ENCODE results near the gene SYCP2.

The SYCP2 gene

DNA sequence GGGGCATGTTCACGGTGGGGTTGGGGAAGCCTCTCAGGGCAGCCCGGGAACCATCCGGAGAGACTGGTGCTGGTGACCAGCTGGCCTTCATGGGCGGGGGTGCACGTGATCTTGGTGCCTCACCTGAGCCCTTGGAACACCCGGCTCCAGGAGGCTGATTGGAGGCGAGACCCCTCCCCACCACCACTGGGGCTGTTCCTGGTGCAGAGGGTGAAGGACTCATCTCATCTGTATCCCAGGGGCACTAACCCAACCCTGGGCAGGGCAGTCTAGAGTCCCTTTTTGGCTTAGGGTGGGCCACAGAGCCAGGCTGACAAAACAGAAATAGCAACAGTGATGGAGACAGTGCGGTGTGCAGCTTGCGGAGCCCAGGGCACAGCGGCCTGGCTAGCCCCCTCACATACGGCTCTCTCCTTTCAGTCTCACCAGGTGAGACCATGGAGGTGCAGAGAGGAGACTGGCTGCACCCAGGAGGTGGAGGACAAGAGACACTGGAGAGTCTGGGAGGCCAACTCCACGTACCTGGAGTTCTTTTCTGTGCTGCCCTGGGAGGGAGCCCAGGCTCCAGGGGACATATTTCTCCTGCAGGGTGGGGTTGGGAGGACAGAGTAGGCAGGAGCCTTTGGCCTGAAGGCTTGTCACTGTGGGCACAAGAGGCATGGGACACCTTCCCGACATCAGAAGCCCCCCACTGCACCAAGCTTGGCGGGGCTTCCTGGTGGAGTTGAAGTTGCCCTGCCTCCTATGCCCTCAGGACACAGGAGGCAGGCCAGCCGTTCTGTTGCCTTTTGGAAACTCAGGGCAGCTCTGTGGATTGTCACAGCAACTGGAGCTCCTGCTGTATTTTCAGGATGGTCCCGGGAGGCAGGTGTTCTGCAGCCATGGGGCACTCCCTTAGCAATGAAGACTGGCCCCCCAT, 106.0 kb downstream of the SYCP2 start:
- Histone ChIP-seq H3K36me3 (replicated peaks; ENCODE audit: low read depth, low read length) (no peaks in the 10 kb centered on the region), H3K4me1 (ENCODE audit: low read length) (no peaks in the 10 kb centered on the region; the same call in 1 of the 2 replicates), H3K9me3 (ENCODE audit: insufficient read depth, low read length) (no peaks in the 10 kb centered on the region), H3K4me2 (ENCODE audit: low read length) (no peak overlapping the region), H3K27me3 (ENCODE audit: low read depth, low read length) (peaks cover 27% of the 10 kb centered on the region; the same call in 1 of the 2 replicates), H3K79me2 (ENCODE audit: low read length) (no peaks in the 10 kb centered on the region), H4K20me1 (ENCODE audit: insufficient read depth, low read length) (no peaks in the 10 kb centered on the region), H3K27ac (ENCODE audit: low read length) (no peak overlapping the region), H2AFZ (ENCODE audit: low read depth, low read length) (no peak overlapping the region), H3K4me3 (ENCODE audit: low read length) (no peak overlapping the region), H3K9ac (ENCODE audit: low read length) (no peak overlapping the region)
- TF ChIP-seq, protein P1, sequence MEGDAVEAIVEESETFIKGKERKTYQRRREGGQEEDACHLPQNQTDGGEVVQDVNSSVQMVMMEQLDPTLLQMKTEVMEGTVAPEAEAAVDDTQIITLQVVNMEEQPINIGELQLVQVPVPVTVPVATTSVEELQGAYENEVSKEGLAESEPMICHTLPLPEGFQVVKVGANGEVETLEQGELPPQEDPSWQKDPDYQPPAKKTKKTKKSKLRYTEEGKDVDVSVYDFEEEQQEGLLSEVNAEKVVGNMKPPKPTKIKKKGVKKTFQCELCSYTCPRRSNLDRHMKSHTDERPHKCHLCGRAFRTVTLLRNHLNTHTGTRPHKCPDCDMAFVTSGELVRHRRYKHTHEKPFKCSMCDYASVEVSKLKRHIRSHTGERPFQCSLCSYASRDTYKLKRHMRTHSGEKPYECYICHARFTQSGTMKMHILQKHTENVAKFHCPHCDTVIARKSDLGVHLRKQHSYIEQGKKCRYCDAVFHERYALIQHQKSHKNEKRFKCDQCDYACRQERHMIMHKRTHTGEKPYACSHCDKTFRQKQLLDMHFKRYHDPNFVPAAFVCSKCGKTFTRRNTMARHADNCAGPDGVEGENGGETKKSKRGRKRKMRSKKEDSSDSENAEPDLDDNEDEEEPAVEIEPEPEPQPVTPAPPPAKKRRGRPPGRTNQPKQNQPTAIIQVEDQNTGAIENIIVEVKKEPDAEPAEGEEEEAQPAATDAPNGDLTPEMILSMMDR (IDR thresholded peaks at IDR 0.05; ENCODE audit: low read depth, low read length): no peak
- no peak for TF ChIP-seq EZH2phosphoT487 (IDR thresholded peaks at IDR 0.05; ENCODE audit: low read depth)

DNA sequence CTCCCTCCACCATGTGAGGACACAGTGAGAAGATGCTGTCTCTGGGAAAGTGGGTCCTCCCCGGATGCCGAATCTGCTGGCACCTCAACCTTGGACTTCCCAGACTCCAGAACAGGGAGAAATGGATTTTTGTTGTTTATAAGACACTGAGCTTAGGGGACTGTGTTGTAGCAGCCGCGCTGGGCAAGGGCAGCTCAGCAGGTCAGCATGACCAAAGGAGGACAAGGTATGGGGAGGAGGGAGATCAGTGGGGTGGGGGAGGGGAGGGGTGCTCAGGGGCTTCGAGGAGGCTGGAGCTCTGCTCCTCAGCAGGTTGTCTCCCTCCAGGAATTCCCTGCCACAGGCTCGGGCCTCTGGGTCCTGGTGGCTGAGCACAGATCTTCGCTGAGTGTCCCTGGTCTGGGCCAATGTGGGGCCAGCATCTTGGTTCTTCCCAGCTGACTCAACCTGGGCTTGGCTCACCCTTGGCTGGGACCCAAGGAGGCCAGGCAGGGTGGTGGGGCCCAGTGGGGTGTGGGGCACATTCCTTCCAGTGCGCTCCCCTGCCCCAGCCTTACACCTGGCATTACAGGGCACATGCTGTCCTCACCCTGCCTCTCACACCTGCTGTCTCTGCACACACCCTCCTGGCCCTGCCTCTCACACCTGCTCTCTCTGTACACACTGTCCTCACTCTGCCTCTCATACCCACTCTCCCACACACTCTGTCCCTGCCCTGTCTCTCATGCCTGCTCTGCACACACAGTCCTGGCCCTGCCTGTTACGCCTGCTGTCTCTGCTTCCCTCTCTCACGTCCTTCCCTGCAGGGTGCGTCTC, 107.3 kb downstream of the SYCP2 start:
- no peaks in the 10 kb centered on the region for H3K36me3 ChIP-seq (replicated peaks; ENCODE audit: low read depth, low read length)
- no peak overlapping the region for H3K9ac ChIP-seq (ENCODE audit: low read length)
- H4K20me1 ChIP-seq (ENCODE audit: insufficient read depth, low read length): no peaks in the 10 kb centered on the region
- H3K4me2 ChIP-seq (ENCODE audit: low read length): no peak overlapping the region
- H3K9me3 ChIP-seq (ENCODE audit: insufficient read depth, low read length): no peaks in the 10 kb centered on the region
- no peak overlapping the region for H3K4me3 ChIP-seq (ENCODE audit: low read length)
- TF ChIP-seq, protein P1 (IDR thresholded peaks at IDR 0.05; ENCODE audit: low read depth, low read length): no peak
- no peak for TF ChIP-seq EZH2phosphoT487 (IDR thresholded peaks at IDR 0.05; ENCODE audit: low read depth)
- no peaks in the 10 kb centered on the region for H3K79me2 ChIP-seq (ENCODE audit: low read length)
- H3K27ac ChIP-seq (ENCODE audit: low read length): no peak overlapping the region
- H2AFZ ChIP-seq (ENCODE audit: low read depth, low read length): no peak overlapping the region
- peaks cover 27% of the 10 kb centered on the region; the same call in 1 of the 2 replicates for H3K27me3 ChIP-seq (ENCODE audit: low read depth, low read length)
- H3K4me1 ChIP-seq (ENCODE audit: low read length): no peaks in the 10 kb centered on the region; the same call in 1 of the 2 replicates

DNA sequence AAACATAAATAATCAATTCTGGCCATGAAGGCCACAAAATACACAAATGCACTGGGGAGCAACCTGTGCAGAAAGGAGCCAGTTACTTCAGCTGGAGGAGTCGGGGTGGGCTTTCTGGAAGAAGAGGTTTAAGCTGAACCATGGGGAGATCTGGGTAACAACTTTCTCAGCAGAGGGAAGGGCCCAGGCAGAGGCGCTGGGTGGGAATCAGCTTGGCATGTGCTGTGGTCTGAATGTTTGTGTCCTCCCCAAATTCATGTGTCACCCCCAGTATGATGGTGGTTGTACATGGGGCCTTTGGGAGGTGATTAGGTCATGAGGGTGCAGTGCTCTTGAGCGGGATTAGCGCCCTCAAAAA, 107.9 kb downstream of the SYCP2 start:
- H4K20me1 ChIP-seq (ENCODE audit: insufficient read depth, low read length): no peaks in the 10 kb centered on the region
- TF ChIP-seq, protein P1 (IDR thresholded peaks at IDR 0.05; ENCODE audit: low read depth, low read length): no peak
- TF ChIP-seq EZH2phosphoT487 (IDR thresholded peaks at IDR 0.05; ENCODE audit: low read depth): no peak
- H3K27ac ChIP-seq (ENCODE audit: low read length): no peak overlapping the region
- H3K4me1 ChIP-seq (ENCODE audit: low read length): no peaks in the 10 kb centered on the region; the same call in 1 of the 2 replicates
- H3K79me2 ChIP-seq (ENCODE audit: low read length): no peaks in the 10 kb centered on the region
- no peak overlapping the region for H3K4me3 ChIP-seq (ENCODE audit: low read length)
- no peak overlapping the region for H3K9ac ChIP-seq (ENCODE audit: low read length)
- H3K9me3 ChIP-seq (ENCODE audit: insufficient read depth, low read length): no peaks in the 10 kb centered on the region
- peaks cover 27% of the 10 kb centered on the region; the same call in 1 of the 2 replicates for H3K27me3 ChIP-seq (ENCODE audit: low read depth, low read length)
- H3K4me2 ChIP-seq (ENCODE audit: low read length): no peak overlapping the region
- H2AFZ ChIP-seq (ENCODE audit: low read depth, low read length): no peak overlapping the region
- no peaks in the 10 kb centered on the region for H3K36me3 ChIP-seq (replicated peaks; ENCODE audit: low read depth, low read length)
